H1 (cell line): ENCODE measurements around the gene GALC. TPM values are rescaled to one million over a fixed set of nuclear protein-coding genes. Genes with fewer than 3 reads are reported as not detected.

ENCODE experiments used
- ATF2 ChIP-seq: IDR thresholded peaks from 2 replicates; pipeline ENCODE4 v1.6.1; 2012; ENCODE audit warnings: low read length, inconsistent platforms
- ATF3 ChIP-seq: IDR thresholded peaks from 2 replicates; pipeline ENCODE4 v1.6.1; 2011; ENCODE audit warnings: low read depth, mild to moderate bottlenecking, low read length; ENCODE audit not compliant: insufficient read depth
- CTBP2 ChIP-seq: IDR thresholded peaks from 2 replicates; pipeline ENCODE4 v1.7.0; 2011; ENCODE audit warnings: borderline replicate concordance, mild to moderate bottlenecking, moderate library complexity, mixed read lengths, low read length; ENCODE audit not compliant: insufficient read depth, insufficient read length
- TCF12 ChIP-seq: IDR thresholded peaks from 2 replicates; pipeline ENCODE4 v1.6.1; 2011; ENCODE audit warnings: low read depth, mild to moderate bottlenecking, low read length
- polyA plus RNA-seq, 7 experiments: library from polyadenylated mRNA; depleted of rRNA in 3 of 7; stranded (reverse) in 5 of 7; unstranded in 2 of 7; fragments of >200 nt in 5 of 7; fragments of 200-250 nt in 2 of 7; gene quantifications; 1 replicate in 5 of 7; 2 replicates in 1 of 7; 4 replicates in 1 of 7; pipeline versions ENCODE4 v1.2.1 to v1.2.3, GENCODE V29; 2011 to 2013; ENCODE audit warnings: missing spikeins in 2 of 7, mixed read lengths in 2 of 7
- total RNA-seq: library from RNA; stranded (reverse); fragmentation: NEBNext Ultra II Directional; extraction: Animal tissue kit (Norgen Biotek cat#: 25700); gene quantifications from 2 replicates; pipeline ENCODE4 v1.2.1, GENCODE V29; 2021

The GALC gene
- total and polyA plus RNA-seq, 2 of the 8 experiments (the other 6 are each of a cell fraction or from before 2014, with no cell fraction given), result 6.1 to 12.3 TPM

- TF ChIP-seq ATF2 (no peak), TCF12 (no peak), ATF3 (no peak), CTBP2 (no peak)
Measured at GRCh38 chr14:88005978-88006851, 13.2 kb upstream of the GALC start (continued).
